ENCODE measurements around the gene EXOC6. TPM values are rescaled to one million over a fixed set of nuclear protein-coding genes. Genes with fewer than 3 reads are reported as not detected.
"Not testable (repeated sequence)": the region's sequence is repeated elsewhere in the genome, so short reads cannot be mapped to it uniquely, and the experiment has no call there.

The EXOC6 gene
- total RNA-seq, 4 donors from 2014 or later: 14.1 to 34.9 (median 16.2) TPM

- Histone ChIP-seq H3K4me3 (no peak overlapping the region), H3K4me1 (no peaks in the 10 kb centered on the region), H3K36me3 (peaks cover 0 to 54% (median 26%) of the 10 kb centered on the region in 4 donors), H3K27me3 (no peaks in the 10 kb centered on the region), H3K27ac (replicated peaks in 1 of 4) (no peak overlapping the region), H3K9me3 (no peaks in the 10 kb centered on the region)
- no peak for TF ChIP-seq POLR2A (IDR thresholded peaks at IDR 0.05; ENCODE audit: low read depth)
- no peak for TF ChIP-seq EP300 (IDR thresholded peaks at IDR 0.05)
- TF ChIP-seq, protein P1, sequence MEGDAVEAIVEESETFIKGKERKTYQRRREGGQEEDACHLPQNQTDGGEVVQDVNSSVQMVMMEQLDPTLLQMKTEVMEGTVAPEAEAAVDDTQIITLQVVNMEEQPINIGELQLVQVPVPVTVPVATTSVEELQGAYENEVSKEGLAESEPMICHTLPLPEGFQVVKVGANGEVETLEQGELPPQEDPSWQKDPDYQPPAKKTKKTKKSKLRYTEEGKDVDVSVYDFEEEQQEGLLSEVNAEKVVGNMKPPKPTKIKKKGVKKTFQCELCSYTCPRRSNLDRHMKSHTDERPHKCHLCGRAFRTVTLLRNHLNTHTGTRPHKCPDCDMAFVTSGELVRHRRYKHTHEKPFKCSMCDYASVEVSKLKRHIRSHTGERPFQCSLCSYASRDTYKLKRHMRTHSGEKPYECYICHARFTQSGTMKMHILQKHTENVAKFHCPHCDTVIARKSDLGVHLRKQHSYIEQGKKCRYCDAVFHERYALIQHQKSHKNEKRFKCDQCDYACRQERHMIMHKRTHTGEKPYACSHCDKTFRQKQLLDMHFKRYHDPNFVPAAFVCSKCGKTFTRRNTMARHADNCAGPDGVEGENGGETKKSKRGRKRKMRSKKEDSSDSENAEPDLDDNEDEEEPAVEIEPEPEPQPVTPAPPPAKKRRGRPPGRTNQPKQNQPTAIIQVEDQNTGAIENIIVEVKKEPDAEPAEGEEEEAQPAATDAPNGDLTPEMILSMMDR (IDR thresholded peaks at IDR 0.05): no peak
- TF ChIP-seq POLR2AphosphoS5 (IDR thresholded peaks at IDR 0.05): no peak
- 92% methylated on average over 3 of the region's 3 CpGs for WGBS
- intact Hi-C loops (cut with DNase I): no loop called here
- DNase-seq (ENCODE audit: extremely low spot score): no peak
Measured at GRCh38 chr10:92946491-92946890, 98.2 kb downstream of the EXOC6 start.

- intact Hi-C loops (cut with DNase I); H3K27me3 ChIP-seq; H3K4me1 ChIP-seq; H3K9me3 ChIP-seq; DNase-seq (ENCODE audit: extremely low spot score); H3K4me3 ChIP-seq; H3K27ac ChIP-seq (replicated peaks in 1 of 4): not testable (repeated sequence)
- peaks cover 0 to 48% (median 11%) of the 10 kb centered on the region in 4 donors for H3K36me3 ChIP-seq
Measured at GRCh38 chr10:92952573-92952972, 104.3 kb downstream of the EXOC6 start.

- no peaks in the 10 kb centered on the region for H3K27me3 ChIP-seq
- no peaks in the 10 kb centered on the region for H3K9me3 ChIP-seq
- DNase-seq (ENCODE audit: extremely low spot score): no peak
- H3K4me3 ChIP-seq: no peak overlapping the region
- TF ChIP-seq, protein P1 (IDR thresholded peaks at IDR 0.05): no peak
- TF ChIP-seq EP300 (IDR thresholded peaks at IDR 0.05) (no peak), POLR2A (IDR thresholded peaks at IDR 0.05; ENCODE audit: low read depth) (no peak), POLR2AphosphoS5 (IDR thresholded peaks at IDR 0.05) (no peak)
- no peak overlapping the region for H3K27ac ChIP-seq (replicated peaks in 1 of 4)
- WGBS: 84% methylated on average over 2 of the region's 2 CpGs
- intact Hi-C loops (cut with DNase I): no loop called here
- peaks cover 0 to 25% (median 6%) of the 10 kb centered on the region in 4 donors for H3K36me3 ChIP-seq
- no peaks in the 10 kb centered on the region for H3K4me1 ChIP-seq
Measured at GRCh38 chr10:92957223-92958010, 109.1 kb downstream of the EXOC6 start.

- 92% methylated on average over 2 of the region's 2 CpGs for WGBS
- Histone ChIP-seq H3K9me3 (no peaks in the 10 kb centered on the region), H3K27me3 (no peaks in the 10 kb centered on the region), H3K27ac (replicated peaks in 1 of 4) (no peak overlapping the region), H3K4me1 (no peaks in the 10 kb centered on the region), H3K36me3 (peaks cover 0 to 3% (median 0%) of the 10 kb centered on the region in 4 donors), H3K4me3 (no peak overlapping the region)
- TF ChIP-seq POLR2A (IDR thresholded peaks at IDR 0.05; ENCODE audit: low read depth) (no peak), POLR2AphosphoS5 (IDR thresholded peaks at IDR 0.05) (no peak), EP300 (IDR thresholded peaks at IDR 0.05) (no peak)
- TF ChIP-seq, protein P1 (IDR thresholded peaks at IDR 0.05): no peak
- intact Hi-C loops (cut with DNase I): no loop called here
- no peak for DNase-seq (ENCODE audit: extremely low spot score)
Measured at GRCh38 chr10:92961638-92962037, 113.3 kb downstream of the EXOC6 start.

- Histone ChIP-seq H3K4me1 (no peaks in the 10 kb centered on the region), H3K9me3 (no peaks in the 10 kb centered on the region), H3K27ac (replicated peaks in 1 of 4) (no peak overlapping the region), H3K36me3 (peaks cover 0 to 10% (median under 1%) of the 10 kb centered on the region in 4 donors), H3K27me3 (no peaks in the 10 kb centered on the region), H3K4me3 (peak overlapping the region in 1 of 4 donors; percentile 17)
- WGBS: 50% methylated on average over 2 of the region's 2 CpGs
- TF ChIP-seq EP300 (IDR thresholded peaks at IDR 0.05) (no peak), POLR2AphosphoS5 (IDR thresholded peaks at IDR 0.05) (no peak)
- TF ChIP-seq, protein P1 (IDR thresholded peaks at IDR 0.05): peak; percentile 47 to 73 (median 60)
- intact Hi-C loops (cut with DNase I): no loop called here
- no peak for DNase-seq (ENCODE audit: extremely low spot score)
Measured at GRCh38 chr10:92965314-92965713, 117.0 kb downstream of the EXOC6 start.
